HG03354 (cell line): ENCODE measurements around the gene SEMA6A.

Experiments used
- ATAC-seq: cut with Tn5 transposase; IDR thresholded peaks from one replicate; pipeline ENCODE4 v1.9.1; 2021; ENCODE audit warnings: mild to moderate bottlenecking; ENCODE audit not compliant: unreplicated experiment, poor library complexity, severe bottlenecking

The SEMA6A gene

GRCh38 chr5:116476897-116477537, 97.6 kb downstream of the SEMA6A start:
- no peak for ATAC-seq

- ATAC-seq, result peak; percentile 65
Measured at GRCh38 chr5:116475338-116475737, 99.3 kb downstream of the SEMA6A start.

GRCh38 chr5:116473706-116474105, 100.9 kb downstream of the SEMA6A start:
- no peak for ATAC-seq

- ATAC-seq, result no peak
Measured at GRCh38 chr5:116472274-116472673, 102.3 kb downstream of the SEMA6A start.

GRCh38 chr5:116469631-116470030, 105.0 kb downstream of the SEMA6A start:
- ATAC-seq, result no peak

- no peak for ATAC-seq
Measured at GRCh38 chr5:116468583-116468982, 106.0 kb downstream of the SEMA6A start.

- no peak for ATAC-seq
Measured at GRCh38 chr5:116467465-116467843, 107.2 kb downstream of the SEMA6A start.

GRCh38 chr5:116466727-116467464, 107.7 kb downstream of the SEMA6A start:
- ATAC-seq, result no peak

- ATAC-seq, result no peak
Measured at GRCh38 chr5:116465411-116465810, 109.2 kb downstream of the SEMA6A start.

- no peak for ATAC-seq
Measured at GRCh38 chr5:116464144-116464708, 110.4 kb downstream of the SEMA6A start.

GRCh38 chr5:116462500-116462899, 112.1 kb downstream of the SEMA6A start:
- no peak for ATAC-seq

GRCh38 chr5:116459301-116459700, 115.3 kb downstream of the SEMA6A start:
- ATAC-seq, result no peak

- no peak for ATAC-seq
Measured at GRCh38 chr5:116457062-116457461, 117.6 kb downstream of the SEMA6A start.

GRCh38 chr5:116456036-116456435, 118.6 kb downstream of the SEMA6A start:
- no peak for ATAC-seq

GRCh38 chr5:116455061-116455460, 119.6 kb downstream of the SEMA6A start:
- ATAC-seq, result no peak

- peak; percentile 99 for ATAC-seq
Measured at GRCh38 chr5:116454417-116454927, 120.2 kb downstream of the SEMA6A start.

GRCh38 chr5:116453988-116454411, 120.6 kb downstream of the SEMA6A start:
- ATAC-seq, result peak; percentile 25

- ATAC-seq, result no peak
Measured at GRCh38 chr5:116452774-116453368, 121.8 kb downstream of the SEMA6A start.

- no peak for ATAC-seq
Measured at GRCh38 chr5:116451905-116452450, 122.6 kb downstream of the SEMA6A start.

GRCh38 chr5:116451066-116451465, 123.6 kb downstream of the SEMA6A start:
- no peak for ATAC-seq
